ENCODE results near the gene CYP4X1.
"Not testable (repeated sequence)": the region's sequence is repeated elsewhere in the genome, so short reads cannot be mapped to it uniquely, and the experiment has no call there.

Gene CYP4X1

GRCh38 chr1:47003896-47004403 is 19.5 kb upstream of the CYP4X1 start:
- Histone ChIP-seq H3K9me3 (ENCODE audit: control insufficient read depth, insufficient read depth, low read length) (no peaks in the 10 kb centered on the region), H3K4me2 (ENCODE audit: low read length) (no peak overlapping the region), H3K27me3 (ENCODE audit: control insufficient read depth, low read length) (no peaks in the 10 kb centered on the region; the same call in 1 of the 2 replicates), H3K4me1 (ENCODE audit: control insufficient read depth, low read length) (no peaks in the 10 kb centered on the region), H3F3A (ENCODE audit: control insufficient read depth, insufficient read depth) (no peaks in the 10 kb centered on the region), H3K36me3 (ENCODE audit: control insufficient read depth, low read length) (no peaks in the 10 kb centered on the region), H3K9me2 (replicated peaks; ENCODE audit: control insufficient read depth, low read length) (no peaks in the 10 kb centered on the region), H3K27ac (ENCODE audit: low read depth, low read length) (no peak overlapping the region), H4K20me1 (ENCODE audit: control insufficient read depth, insufficient read depth, low read depth, low read length) (no peaks in the 10 kb centered on the region), H3K4me3 (ENCODE audit: low read length) (no peak overlapping the region), H3K79me2 (ENCODE audit: control insufficient read depth, low read length) (no peaks in the 10 kb centered on the region)
- TF ChIP-seq CTCF (IDR thresholded peaks at IDR 0.05; ENCODE audit: low read depth, low read length, poor library complexity, severe bottlenecking) (no peak), EZH2phosphoT487 (IDR thresholded peaks at IDR 0.05; ENCODE audit: borderline replicate concordance, low read length) (no peak)

- H3K79me2 ChIP-seq (ENCODE audit: control insufficient read depth, low read length); H4K20me1 ChIP-seq (ENCODE audit: control insufficient read depth, insufficient read depth, low read depth, low read length); H3F3A ChIP-seq (ENCODE audit: control insufficient read depth, insufficient read depth); H3K27ac ChIP-seq (ENCODE audit: low read depth, low read length); H3K4me1 ChIP-seq (ENCODE audit: control insufficient read depth, low read length); H3K4me2 ChIP-seq (ENCODE audit: low read length); H3K9me3 ChIP-seq (ENCODE audit: control insufficient read depth, insufficient read depth, low read length); H3K4me3 ChIP-seq (ENCODE audit: low read length); H3K36me3 ChIP-seq (ENCODE audit: control insufficient read depth, low read length); H3K9me2 ChIP-seq (replicated peaks; ENCODE audit: control insufficient read depth, low read length); H3K27me3 ChIP-seq (ENCODE audit: control insufficient read depth, low read length): not testable (repeated sequence)
Measured at GRCh38 chr1:47006437-47006836, 17.0 kb upstream of the CYP4X1 start.

DNA sequence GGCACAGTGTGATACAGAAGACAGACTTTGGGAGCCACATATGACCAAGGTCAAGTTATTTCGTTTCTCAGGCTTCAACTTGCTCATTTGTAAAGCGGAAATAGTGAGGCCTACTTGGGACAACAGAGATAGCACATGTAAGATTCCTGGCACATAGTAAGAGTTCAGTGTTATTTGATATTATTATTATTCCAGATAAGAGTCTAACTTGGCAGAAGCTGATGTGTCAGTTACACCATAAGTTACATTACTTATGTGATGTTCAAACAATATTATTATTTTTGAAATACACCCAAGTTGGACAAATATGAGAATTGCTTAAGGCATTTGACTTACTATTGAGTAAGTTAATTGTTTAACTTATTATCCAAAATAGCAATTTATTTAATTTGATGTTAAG is 10.2 kb upstream of the CYP4X1 start:
- Histone ChIP-seq H3K4me2 (ENCODE audit: low read length) (no peak overlapping the region), H3K79me2 (ENCODE audit: control insufficient read depth, low read length) (no peaks in the 10 kb centered on the region), H3K36me3 (ENCODE audit: control insufficient read depth, low read length) (no peaks in the 10 kb centered on the region), H3K9me3 (ENCODE audit: control insufficient read depth, insufficient read depth, low read length) (no peaks in the 10 kb centered on the region), H3F3A (ENCODE audit: control insufficient read depth, insufficient read depth) (no peaks in the 10 kb centered on the region), H3K9me2 (replicated peaks; ENCODE audit: control insufficient read depth, low read length) (no peaks in the 10 kb centered on the region), H3K4me3 (ENCODE audit: low read length) (no peak overlapping the region), H3K27me3 (ENCODE audit: control insufficient read depth, low read length) (no peaks in the 10 kb centered on the region), H3K4me1 (ENCODE audit: control insufficient read depth, low read length) (no peaks in the 10 kb centered on the region), H4K20me1 (ENCODE audit: control insufficient read depth, insufficient read depth, low read depth, low read length) (no peaks in the 10 kb centered on the region), H3K27ac (ENCODE audit: low read depth, low read length) (no peak overlapping the region)
- TF ChIP-seq CTCF (IDR thresholded peaks at IDR 0.05; ENCODE audit: low read depth, low read length, poor library complexity, severe bottlenecking), result no peak
- no peak for TF ChIP-seq EZH2phosphoT487 (IDR thresholded peaks at IDR 0.05; ENCODE audit: borderline replicate concordance, low read length)

GRCh38 chr1:47021070-47021469 is 2.4 kb upstream of the CYP4X1 start:
- no peak overlapping the region for H3K4me2 ChIP-seq (ENCODE audit: low read length)

More at GRCh38 chr1:47021070-47021469, 2.4 kb upstream of the CYP4X1 start:
- Histone ChIP-seq H3F3A (ENCODE audit: control insufficient read depth, insufficient read depth) (no peaks in the 10 kb centered on the region), H3K27me3 (ENCODE audit: control insufficient read depth, low read length) (peaks cover 8% of the 10 kb centered on the region), H3K36me3 (ENCODE audit: control insufficient read depth, low read length) (no peaks in the 10 kb centered on the region), H3K9me3 (ENCODE audit: control insufficient read depth, insufficient read depth, low read length) (no peaks in the 10 kb centered on the region), H3K9me2 (replicated peaks; ENCODE audit: control insufficient read depth, low read length) (no peaks in the 10 kb centered on the region), H3K79me2 (ENCODE audit: control insufficient read depth, low read length) (no peaks in the 10 kb centered on the region), H3K4me1 (ENCODE audit: control insufficient read depth, low read length) (no peaks in the 10 kb centered on the region), H3K4me3 (ENCODE audit: low read length) (no peak overlapping the region), H3K27ac (ENCODE audit: low read depth, low read length) (no peak overlapping the region), H4K20me1 (ENCODE audit: control insufficient read depth, insufficient read depth, low read depth, low read length) (no peaks in the 10 kb centered on the region)
- TF ChIP-seq EZH2phosphoT487 (IDR thresholded peaks at IDR 0.05; ENCODE audit: borderline replicate concordance, low read length) (no peak), CTCF (IDR thresholded peaks at IDR 0.05; ENCODE audit: low read depth, low read length, poor library complexity, severe bottlenecking) (no peak)

Measured in DOHH2 (cell line).